Medulla oblongata (tissue), 1 donor: ENCODE results near the gene PCDHGA1.
"Not testable (repeated sequence)": the region's sequence is repeated elsewhere in the genome, so short reads cannot be mapped to it uniquely, and the experiment has no call there.

ENCODE experiments used
- DNase-seq: peaks from one replicate; pipeline ENCODE4 v3.0.0-alpha.2; 2015; ENCODE audit errors: extremely low spot score

Gene PCDHGA1

DNA sequence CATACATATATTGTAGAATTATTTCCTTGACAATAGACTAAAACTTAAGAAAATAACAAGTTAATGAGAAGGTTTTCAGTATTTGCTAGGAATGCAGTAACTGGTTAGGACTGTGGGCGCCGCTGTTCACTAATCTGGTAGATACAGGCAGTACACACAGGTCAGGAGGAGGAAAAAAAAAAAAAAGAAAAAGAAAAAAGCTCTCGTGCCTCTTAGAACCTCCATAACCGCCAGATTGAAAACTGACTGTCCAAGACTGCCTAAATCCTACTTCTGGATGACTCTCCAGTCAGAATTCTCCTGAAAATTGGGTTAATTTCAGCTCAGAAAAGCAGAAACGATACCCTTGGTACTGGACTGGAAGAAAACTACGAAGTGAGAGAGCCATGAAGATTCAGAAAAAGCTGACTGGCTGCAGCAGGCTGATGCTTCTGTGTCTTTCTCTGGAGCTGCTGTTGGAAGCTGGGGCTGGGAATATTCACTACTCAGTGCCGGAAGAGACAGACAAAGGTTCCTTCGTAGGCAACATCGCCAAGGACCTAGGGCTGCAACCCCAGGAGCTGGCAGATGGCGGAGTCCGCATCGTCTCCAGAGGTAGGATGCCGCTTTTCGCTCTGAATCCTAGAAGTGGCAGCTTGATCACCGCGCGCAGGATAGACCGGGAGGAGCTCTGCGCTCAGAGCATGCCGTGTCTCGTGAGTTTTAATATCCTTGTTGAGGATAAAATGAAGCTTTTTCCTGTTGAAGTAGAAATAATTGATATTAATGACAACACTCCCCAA lies at the start of gene PCDHGA1:
PCDHGA1 (plus strand) TSS at position 216 of the 782 bp plus-strand sequence.
- no peak for DNase-seq

DNA sequence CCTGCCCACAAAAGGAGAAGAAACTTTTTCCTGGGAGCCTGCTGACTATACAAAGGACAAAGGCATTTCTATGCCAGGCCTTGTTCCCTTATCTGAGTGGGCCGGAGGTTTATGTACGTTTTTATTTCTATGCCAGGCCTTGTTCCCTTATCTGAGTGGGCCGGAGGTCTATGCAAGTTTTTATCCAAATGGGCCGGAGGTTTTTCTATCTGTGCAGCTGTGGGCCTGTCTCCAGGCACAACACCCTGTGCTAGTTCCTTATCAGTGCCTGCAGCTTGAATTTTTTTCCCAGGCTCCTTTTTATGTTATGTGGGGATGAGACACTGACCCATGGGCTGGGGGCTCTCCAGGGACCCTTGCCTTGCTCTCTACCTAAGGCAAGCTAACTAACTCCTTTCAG lies 31.9 kb upstream of the PCDHGA1 start:
- no peak for DNase-seq

DNA sequence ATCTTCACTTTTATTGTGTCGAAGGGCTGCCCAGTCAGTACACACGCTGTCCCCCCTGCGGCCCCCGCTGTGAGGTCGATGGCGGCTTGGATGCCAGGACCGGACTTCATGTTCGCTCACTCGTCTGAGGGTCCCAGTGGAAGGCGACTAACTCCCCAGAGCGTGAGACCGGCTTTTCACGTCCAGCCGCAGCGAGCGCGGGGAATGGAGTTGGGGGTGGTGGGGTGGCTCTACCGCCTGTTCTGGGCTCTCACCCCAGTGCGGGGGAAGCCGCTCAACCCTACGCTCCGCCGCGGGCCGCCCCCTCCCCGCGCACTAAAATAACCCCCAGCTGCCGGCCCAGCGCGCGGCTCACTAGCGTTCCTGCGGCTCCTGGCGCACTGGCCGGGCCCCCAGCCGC lies 26.6 kb upstream of the PCDHGA1 start, which contains the start of gene SLC25A2:
SLC25A2 (minus strand) TSS at position 294 of the 400 bp plus-strand sequence; CDS start at position 110, 184 bp downstream.
- DNase-seq: no peak

DNA sequence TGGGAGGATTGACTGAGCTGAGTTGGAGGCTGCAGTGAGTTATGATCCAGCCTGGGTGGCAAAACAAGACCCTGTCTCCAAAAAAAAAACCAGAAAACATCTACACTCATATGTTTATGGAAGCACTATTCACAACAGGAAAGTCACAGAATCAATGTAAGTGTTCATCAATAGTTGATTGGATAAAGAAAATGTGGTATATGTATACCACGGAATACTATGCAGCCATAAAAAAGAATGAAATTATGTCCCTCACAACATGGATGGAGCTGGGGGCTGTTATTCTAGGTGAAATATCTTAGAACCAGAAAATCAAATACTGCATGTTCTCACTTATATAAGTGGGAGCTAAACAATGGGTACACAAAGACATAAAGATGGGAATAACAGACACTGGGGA lies 23.7 kb upstream of the PCDHGA1 start:
- DNase-seq: no peak

DNA sequence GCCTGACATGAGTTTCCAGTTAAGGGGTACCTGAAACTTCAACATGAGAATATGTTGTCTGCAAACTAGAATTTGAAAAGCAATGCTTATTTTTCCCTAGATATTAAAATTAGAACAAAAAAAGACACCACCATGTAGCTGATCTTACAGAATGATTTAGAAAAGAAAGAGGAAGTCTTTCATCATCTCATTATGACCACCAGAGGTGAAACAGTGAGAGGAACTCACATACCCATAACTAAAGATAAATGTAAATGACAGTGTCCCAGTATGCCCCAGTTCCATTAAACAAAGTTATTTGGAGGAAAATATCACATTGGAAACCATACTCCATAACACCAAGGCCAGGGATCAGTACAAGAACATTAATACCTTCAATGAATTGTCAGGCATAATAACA lies 16.6 kb upstream of the PCDHGA1 start:
- DNase-seq: no peak

DNA sequence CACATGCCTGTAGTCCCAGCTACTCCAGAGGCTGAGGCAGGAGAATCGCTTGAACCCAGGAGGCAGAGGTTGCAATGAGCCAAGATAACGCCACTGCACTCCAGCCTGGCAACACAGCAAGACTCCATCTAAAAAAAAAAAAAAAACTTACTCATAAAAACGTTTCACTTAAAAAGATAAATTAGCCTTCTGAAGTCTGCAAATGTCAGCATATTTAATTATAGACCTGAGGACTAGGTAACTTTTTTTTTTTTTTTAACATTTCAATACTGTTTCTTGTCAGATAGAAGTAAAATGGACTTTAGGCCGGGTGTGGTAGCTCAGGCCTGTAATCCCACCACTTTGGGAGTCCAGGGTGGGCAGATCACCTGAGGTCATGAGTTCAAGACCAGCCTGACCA lies 13.4 kb upstream of the PCDHGA1 start:
- not testable (repeated sequence) for DNase-seq

DNA sequence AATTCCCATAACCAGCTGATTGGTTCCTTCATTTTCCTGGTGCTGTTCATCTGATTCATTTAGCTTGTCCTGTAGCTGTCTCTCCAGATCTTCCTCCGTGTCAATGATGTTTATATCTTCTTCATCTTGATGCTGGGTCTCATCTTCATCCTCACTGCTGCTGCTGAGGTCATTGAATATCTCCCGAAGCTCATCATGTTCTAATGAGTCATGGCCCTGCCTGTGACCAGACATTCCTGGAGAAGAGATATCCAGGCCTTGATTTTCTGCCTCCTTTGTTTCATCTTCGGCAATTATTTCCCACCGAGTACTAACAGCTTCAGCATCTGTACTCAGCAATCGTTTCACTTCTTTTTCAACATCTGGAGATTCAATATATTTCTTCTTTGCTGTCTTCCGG lies 11.1 kb upstream of the PCDHGA1 start:
- no peak for DNase-seq

DNA sequence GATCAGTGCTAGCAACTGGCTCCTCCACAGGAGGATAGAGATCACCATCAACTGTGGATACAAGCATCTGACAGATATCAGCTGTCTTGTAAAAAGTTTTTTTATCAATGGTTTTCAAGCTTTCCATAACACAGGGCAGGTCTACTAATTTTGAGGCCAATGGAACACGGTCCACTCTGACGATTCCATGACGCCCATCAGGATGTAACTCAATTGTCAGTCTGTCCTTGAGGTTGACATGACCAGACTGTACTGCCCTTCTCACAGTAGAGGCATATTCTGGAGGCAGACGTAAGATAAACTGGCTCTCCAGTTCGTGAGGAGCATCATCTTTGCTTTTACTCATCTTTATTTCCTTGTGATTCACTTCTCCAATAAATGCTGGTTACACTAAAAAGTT lies 10.6 kb upstream of the PCDHGA1 start:
- no peak for DNase-seq

DNA sequence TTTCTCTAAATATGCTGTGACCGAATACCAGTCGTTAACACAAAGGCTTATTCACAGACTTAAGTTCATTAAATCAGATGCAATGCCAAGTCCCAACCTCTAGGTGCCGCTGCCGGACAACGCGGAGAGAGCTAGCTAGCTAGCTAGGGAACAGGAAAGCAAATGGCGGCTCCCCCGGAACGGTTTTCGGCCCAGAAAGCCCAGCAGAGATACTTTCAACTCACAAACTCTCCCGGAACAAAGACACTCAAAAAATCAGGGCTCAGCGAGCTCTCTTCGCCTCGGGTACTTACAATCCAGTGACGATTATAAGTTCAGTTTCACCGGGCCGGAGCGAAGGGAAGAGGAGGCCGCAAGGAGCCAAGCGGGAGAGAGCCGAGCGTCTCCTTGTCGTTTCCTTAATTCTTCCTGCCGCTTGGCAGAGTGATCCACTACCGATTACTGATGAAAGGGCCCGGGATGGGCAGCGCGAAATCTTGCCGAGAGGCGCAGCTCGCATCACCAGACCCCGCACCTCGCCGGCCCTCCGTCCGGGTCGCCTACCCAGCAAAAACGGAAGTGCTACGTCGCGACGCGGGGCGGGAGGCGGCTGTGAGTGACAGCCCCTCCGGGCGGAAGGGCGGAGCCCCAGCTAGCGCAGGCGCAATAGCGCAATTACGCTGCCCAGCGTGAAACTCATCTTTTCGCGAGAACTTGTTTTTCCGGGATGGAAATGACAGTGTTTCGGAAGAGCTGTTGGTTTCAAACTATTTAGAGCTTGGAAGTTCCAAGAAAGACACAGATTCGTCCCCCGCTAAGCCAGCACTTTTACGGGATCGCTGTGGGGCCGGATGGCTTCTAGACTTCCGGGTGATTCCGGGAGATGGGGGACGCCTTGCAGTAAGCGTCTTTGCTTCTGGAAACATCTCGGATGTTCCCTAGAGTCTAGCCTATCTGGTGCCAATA lies 9.8 kb upstream of the PCDHGA1 start, which contains the start of gene TAF7:
TAF7 (minus strand) TSS at position 560 of the 945 bp plus-strand sequence. CDS start 740 bp downstream, outside the sequence.
- peak; percentile 95 for DNase-seq

DNA sequence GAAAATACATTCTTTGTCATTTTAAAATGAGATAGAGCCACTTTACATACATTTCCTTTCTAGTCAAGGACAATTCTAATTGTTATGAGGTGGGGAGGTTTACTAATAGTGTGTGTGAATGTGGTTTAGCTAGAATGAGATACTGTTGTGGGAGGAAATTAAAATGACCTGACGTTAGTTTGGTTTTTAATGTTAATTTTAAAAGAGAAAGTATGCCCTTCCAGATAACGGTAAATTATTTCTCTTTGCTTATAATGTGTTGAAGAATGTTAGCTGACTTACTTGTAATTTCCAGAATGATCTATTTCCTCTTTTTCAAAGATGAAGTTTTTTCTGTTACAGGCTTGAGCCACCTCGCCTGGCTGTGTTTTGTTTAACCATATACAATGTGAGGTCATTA lies 8.1 kb upstream of the PCDHGA1 start:
- no peak for DNase-seq

DNA sequence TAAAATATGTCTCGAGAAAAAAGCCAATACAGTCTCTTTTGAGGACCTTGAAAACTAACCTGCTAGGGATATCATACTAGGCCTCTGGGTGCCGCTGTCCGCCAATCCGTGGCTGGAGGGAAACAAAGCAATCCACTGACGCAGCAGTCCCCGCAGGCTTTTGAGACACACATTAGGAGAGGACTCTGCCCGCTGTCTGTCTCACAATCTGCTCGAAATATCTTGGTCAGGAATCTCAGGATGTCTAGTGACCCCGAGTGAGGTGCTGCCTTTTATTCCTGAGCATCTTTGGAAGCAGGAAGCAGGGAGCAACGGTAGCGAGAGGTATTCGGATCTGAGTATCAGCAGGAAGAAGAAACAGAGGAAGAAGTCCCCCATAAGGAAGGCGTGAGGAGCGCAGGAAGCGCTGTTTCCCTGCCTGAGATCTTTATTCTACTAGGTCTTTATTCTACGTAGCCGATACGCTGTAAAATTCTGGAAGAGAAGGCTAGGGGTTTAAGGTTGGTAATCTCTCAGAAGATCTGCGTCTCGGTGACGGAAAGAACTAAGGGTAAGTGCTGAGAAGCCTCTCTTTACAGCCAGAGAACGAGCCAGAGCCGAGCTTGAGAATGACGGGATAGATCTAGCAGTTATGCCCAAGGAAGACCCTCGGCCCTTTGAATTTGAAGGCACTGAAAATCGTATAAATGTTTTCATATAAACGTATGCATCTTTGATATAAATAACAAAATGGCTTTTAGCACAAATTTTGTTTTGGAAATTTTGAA lies 4.0 kb upstream of the PCDHGA1 start:
- peak; percentile 81 for DNase-seq

DNA sequence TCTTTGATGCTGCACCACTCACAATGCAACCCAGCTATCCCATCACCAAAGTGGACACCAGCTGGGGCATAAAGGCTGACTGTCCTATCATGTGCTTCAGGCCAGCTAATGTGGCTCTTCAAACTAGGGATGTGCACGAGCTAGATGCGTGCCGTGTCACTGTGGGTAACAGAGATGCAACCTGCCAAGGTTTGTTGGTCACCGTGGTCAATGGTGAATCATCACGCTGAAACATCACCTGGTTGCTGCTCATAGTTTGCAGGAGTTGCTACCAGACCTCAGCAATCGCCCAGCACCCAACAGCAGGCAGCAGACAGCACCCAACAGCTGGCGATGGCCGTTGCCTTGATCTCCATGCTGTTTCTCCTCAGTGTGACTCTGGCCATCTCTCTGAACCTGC lies 2.1 kb upstream of the PCDHGA1 start:
- DNase-seq: no peak

DNA sequence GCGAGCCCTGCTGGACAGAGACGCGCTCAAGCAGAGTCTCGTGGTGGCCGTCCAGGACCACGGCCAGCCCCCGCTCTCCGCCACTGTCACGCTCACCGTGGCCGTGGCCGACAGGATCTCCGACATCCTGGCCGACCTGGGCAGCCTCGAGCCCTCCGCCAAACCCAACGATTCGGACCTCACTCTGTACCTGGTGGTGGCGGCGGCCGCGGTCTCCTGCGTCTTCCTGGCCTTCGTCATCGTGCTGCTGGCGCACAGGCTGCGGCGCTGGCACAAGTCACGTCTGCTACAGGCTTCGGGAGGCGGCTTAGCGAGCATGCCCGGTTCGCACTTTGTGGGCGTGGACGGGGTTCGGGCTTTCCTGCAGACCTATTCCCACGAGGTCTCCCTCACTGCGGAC lies 2.3 kb downstream of the PCDHGA1 start:
- DNase-seq: not testable (repeated sequence)

DNA sequence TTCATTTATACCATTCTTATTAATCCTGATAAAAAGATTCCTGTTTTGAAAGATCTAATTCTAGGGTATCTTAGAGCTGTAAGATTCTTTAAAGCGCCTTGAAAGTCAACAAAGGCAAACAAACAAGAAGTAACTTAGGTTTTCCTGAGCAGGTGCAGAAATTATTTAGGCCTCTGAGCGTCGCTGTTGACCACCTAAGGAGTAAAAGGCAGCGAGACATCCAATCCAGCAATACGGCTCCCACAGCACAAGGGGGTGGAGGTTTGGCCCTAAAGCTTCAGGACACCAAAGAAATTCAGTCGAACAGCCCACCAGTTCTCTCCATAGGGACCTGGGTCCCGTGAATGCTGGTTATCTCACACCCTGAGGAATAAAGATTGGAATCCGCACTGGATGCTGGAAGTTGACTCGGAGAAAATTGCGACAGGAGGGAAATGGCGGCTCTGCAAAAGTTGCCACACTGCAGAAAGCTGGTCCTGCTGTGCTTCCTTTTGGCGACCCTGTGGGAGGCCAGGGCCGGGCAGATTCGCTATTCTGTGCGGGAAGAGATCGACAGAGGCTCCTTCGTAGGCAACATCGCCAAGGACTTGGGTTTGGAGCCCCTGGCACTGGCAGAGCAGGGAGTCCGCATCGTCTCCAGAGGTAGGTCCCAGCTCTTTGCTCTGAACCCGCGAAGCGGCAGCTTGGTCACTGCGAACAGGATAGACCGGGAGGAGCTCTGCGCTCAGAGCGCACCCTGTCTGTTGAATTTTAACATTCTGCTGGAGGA lies 8.4 kb downstream of the PCDHGA1 start, which contains the start of gene PCDHGA2:
PCDHGA2 (plus strand) TSS at position 223 of the 769 bp plus-strand sequence.
- DNase-seq: peak; percentile 9

DNA sequence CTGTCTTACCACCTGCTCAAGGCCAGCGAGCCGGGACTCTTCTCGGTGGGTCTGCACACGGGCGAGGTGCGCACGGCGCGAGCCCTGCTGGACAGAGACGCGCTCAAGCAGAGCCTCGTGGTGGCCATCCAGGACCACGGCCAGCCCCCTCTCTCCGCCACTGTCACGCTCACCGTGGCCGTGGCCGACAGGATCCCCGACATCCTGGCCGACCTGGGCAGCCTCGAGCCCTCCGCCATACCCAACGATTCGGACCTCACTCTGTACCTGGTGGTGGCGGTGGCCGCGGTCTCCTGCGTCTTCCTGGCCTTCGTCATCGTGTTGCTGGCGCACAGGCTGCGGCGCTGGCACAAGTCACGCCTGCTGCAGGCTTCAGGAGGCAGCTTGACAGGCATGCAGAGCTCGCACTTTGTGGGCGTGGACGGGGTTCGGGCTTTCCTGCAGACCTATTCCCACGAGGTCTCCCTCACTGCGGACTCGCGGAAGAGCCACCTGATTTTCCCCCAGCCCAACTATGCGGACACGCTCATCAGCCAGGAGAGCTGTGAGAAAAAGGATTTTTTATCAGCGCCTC lies 10.6 kb downstream of the PCDHGA1 start:
- not testable (repeated sequence) for DNase-seq

DNA sequence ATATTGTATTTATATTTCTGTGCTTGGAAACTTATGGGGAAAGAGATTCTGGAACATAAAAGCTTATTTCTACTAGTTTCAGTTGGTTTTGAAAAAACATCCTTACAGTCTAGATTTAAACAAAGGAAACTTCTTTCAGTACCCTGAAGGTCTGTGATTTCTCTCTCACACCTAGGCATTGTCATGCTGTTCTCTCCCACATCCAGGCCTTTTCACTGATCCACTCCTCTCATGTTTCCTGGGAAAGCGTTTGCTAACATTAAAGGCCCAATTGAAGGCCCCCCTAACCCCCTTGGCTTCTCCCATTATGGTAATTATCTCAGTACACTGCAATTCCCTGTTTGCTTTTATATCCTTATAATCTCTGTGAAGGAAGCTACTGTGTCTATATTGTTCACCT lies 12.5 kb downstream of the PCDHGA1 start:
- no peak for DNase-seq

DNA sequence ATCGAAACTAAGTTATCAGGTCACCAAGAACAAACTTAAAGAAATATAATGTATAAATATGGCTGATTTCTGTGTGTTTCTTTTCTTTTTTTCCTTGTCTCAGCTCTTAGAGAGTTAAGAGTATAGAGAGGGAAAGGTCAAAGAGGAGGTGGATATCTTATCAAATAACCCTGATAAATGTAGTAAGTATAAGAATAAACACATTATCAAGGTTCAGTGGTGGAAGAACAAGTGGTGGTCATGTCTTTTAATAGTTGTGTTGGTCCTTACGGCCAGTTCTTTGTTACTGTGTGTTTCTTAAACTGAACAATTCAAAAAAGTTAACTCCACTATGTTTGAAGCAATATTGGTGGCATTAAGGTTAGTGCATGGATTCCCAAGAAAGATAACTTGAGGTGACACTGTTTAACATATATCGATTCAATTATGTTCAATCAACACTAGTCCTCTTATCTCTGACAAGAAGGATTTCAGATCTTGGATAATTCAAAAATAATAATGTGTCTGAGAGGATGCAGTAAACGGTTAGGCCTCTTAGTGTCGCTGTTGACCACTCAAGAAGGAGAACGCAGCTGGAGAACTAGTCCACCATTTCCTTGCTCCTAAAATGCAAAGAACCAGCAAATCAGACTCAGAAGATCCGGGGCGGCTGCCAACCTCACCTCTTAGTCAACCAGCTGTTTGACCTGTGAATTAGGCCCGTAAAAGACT lies 13.1 kb downstream of the PCDHGA1 start, which contains the start of gene PCDHGA3:
PCDHGA3 (plus strand) TSS at position 588 of the 711 bp plus-strand sequence. CDS start 205 bp downstream, outside the sequence.
- DNase-seq: no peak

DNA sequence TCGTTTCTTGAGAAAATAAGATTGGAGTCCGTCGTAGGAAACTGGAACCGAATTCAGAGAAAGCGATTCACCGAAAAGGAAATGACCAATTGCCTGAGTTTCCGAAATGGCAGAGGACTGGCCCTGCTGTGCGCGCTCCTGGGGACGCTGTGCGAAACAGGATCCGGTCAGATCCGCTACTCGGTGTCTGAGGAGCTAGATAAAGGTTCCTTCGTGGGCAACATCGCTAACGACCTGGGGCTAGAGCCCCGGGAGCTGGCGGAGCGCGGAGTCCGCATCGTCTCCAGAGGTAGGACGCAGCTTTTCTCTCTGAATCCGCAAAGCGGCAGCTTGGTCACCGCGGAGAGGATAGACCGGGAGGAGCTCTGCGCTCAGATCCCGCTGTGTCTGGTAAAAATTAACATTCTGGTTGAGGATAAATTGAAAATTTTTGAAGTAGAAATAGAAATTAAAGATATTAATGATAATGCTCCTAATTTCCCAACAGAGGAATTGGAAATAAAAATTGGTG lies 13.7 kb downstream of the PCDHGA1 start:
- no peak for DNase-seq

DNA sequence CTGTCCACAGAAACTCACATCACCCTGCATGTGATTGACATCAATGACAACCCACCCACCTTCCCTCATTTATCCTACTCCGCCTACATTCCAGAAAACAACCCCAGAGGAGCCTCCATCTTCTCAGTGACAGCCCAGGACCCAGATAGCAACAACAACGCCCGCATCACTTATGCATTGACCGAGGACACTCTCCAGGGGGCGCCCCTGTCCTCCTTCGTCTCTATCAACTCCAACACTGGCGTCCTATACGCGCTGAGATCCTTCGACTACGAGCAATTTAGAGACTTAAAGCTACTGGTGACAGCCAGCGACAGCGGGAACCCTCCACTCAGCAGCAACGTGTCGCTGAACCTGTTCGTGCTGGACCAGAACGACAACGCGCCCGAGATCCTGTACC lies 15.0 kb downstream of the PCDHGA1 start:
- no peak for DNase-seq
